Gastrocnemius medialis (tissue), 4 donors: Measurements from ENCODE around the gene STIM1.

Experiments
- CTCF ChIP-seq, 5 experiments: fragments of 450-650 bp in 3 of 5; fragments of 200-600 bp in 2 of 5; sonication (generic) in 2 of 5; IDR thresholded peaks in 4 of 5; conservative IDR thresholded peaks in 1 of 5; 1 replicate in 4 of 5; 2 replicates in 1 of 5; pipeline ENCODE4 v1.5.1; 2016 to 2019; ENCODE audit warnings: antibody characterized with exemption in 5 of 5, mild to moderate bottlenecking in 3 of 5, moderate library complexity in 3 of 5
- POLR2A ChIP-seq, 2 donors: fragments of 450-650 bp; IDR thresholded peaks; one replicate each; pipeline ENCODE4 v1.6.1; 2017; ENCODE audit warnings: antibody characterized with exemption in 2 of 2, mild to moderate bottlenecking in 2 of 2, moderate library complexity in 2 of 2

- TF ChIP-seq POLR2A (IDR thresholded peaks at IDR 0.05) (no peak), CTCF (IDR thresholded peaks at IDR 0.05 in 4 of 5, conservative IDR thresholded peaks at IDR 0.05 in 1 of 5) (no peak)
Observed at GRCh38 chr11:4059424-4059823, 204.0 kb downstream of the STIM1 start.
